SH-SY5Y (cell line): ENCODE results near the gene PIGC.

Experiments
- GATA2 ChIP-seq: IDR thresholded peaks from 2 replicates; pipeline ENCODE4 v1.6.1; 2011; ENCODE audit warnings: mild to moderate bottlenecking, low read depth, low read length
- GATA3 ChIP-seq: IDR thresholded peaks from 2 replicates; pipeline ENCODE4 v1.6.1; 2011; ENCODE audit warnings: low read depth, mild to moderate bottlenecking, low read length, moderate library complexity

PIGC gene

DNA sequence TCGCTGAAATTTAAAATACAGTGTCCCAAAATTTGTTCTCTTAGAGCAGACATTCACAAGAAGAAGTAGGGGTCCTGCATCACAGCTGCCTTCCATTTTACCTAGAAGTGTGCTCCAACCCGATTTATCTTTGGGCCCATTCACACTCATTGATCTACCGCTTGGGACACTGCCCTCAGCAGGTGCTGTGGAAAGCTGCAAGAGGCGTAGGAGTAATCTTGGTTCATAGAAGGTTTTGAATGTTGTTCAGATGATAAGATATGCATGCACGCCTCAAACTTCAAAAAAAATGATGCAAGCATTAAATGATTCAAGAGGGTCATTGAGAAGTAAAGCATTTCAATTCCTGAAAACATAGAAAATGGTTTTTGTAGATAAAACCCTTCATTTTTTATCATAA lies 42.0 kb downstream of the PIGC start:
- TF ChIP-seq GATA3 (no peak), GATA2 (no peak)

DNA sequence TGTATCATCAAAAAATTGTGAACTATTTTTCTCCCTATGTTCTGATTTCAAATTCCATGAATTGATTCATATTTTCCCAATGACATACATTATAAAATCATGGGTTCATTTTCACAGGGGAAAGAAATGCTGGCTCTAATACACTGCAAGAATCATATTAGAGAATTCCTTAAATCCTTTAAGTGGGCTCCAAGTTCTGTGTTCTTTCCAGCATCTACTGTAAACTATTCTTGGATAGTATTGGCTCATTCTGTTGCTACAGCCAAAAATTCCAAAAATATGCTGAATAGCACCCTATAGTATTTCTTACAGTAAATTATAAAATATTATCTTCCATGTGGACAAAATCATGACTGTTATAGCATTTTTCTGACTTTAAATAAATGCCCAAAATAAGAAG lies 42.4 kb downstream of the PIGC start:
- TF ChIP-seq GATA3 = no peak
- no peak for TF ChIP-seq GATA2

DNA sequence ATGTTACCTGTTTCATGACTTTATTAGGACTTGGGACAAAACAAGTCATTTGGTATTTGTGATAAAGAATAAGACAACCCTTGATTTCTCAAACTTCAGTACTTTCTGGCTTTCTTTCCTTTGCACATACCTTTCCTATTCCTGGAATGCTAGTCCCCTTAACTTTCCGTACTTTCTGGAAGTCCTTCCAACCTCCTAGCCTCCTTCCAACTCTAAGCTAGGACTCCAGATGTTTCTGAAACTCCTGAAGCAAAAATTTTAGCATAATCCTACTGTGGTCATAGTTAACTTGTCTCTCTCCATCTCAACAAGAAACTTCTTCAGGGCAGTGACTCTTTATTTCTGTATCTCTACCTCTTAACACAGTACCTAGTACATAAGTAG lies 43.2 kb downstream of the PIGC start:
- TF ChIP-seq GATA3 = no peak
- TF ChIP-seq GATA2 = no peak

DNA sequence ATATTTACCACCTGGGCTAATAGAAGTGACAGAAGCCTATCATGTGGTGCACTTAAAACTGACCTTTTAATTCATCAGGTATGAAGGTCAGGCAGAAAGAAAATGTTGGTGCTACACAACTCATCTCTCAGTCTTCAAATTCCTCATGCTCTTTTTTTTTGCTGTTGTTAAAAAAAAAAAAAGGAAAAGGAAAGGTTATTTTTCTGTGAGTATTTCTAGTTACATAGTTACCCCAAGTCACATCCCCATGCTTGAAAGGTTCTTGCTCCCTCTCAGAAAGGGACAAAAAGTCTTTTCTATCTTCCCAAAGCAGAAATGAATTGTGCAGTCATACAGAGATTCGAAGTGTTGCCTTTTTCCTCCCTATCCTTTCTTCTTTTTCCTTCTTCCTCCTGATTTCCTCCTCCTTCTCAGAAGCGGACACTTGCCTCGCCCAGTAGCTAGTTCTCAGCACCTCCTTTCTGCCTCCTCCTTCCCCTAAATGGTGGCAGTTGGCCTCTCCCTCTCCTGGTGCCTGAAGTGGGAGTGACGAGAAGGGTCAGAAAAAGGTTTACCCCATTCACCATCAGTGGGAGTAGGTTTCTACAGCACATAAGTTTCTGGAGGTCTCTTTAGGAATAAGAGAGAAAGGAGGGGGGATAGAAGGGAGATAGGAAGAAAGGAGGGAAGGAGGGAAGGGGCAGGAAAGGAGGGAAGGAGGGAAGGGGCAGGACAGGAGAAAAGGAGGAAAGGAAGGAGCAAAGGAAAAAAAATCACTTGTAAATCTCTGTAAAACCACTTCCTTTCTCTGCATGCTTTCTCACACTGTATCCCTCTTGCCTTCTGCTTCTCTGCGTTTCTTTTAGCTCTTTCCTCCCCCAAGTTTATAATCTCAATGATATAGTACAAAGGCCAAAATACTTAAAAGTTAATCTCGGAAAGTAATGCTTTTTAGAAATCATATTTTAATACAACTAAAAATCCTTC lies 43.8 kb downstream of the PIGC start:
- TF ChIP-seq GATA3 (no peak), GATA2 (no peak)

DNA sequence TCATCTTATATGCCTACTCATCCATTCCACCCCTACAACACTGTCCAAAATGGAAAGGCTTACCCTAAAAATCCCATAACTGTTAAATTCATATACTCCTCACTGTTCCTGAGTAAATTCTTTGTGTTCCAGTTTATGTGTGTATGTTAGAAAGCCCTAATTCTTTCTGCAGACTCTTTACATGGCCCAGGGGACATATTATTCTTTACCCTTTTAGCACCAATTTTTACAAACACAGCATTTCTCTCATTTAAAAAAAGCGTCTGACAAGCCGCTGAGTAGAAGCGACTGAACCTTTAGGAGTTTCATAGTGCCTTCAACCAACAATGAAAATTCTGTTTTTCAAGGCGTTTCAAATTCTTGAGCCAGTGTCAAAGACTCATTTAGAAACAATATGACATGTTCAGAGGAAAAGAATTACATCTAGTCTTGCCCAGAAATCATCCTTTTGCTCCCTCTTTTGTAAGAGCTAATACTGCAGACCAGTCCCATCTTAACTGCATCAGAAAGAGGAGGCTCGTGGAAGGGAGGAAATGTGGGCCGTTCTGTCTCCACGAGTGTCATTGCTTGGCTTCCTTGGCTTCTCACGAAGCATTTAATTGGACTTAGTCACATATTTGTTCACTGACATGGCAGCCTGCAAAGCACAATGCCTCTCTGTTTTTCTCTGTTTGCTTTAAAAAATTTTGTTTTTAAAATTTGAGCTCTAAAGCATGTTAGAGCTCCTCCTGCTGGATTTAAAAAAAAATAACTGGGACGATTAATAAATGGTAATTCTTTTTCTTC lies 44.7 kb downstream of the PIGC start:
- TF ChIP-seq GATA3 (no peak), GATA2 (no peak)

DNA sequence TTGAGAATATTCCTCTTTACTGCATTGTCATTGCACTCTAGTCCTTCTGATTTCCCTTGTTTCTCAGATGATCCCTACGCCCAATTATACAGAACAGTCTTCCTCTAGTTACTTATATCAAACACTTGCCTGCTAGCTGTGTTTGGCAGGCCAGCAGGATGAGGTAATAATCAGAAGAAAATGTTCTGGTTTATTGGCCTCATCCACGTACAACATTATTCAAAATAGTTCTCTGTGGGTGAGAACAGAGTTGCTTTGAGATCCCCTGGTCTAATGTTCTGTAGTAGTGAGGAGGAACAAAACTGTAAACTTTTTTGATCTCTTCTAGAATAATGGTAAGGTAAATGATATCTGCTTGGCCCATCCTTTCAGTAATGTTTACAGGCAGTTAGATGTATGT lies 45.7 kb downstream of the PIGC start:
- TF ChIP-seq GATA3 (no peak), GATA2 (no peak)

DNA sequence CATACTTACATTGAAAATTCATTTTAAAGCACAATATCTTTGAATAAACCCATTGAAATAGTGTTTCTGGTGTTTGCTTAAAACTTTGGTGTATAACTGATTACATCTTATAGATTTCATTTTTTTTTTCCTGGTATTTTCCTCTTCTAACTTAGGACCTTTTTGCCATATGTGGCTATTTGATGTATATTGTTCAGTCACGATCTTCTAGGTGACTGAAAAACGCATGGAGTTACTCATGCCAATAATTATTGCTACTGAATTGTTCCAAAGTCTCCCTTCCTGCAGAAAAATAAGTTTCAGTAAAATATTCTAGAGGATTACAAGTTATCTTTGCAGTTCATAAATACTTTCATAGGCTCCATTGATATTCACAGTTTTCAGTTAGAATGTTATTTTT lies 46.2 kb downstream of the PIGC start:
- no peak for TF ChIP-seq GATA3
- TF ChIP-seq GATA2 = no peak

DNA sequence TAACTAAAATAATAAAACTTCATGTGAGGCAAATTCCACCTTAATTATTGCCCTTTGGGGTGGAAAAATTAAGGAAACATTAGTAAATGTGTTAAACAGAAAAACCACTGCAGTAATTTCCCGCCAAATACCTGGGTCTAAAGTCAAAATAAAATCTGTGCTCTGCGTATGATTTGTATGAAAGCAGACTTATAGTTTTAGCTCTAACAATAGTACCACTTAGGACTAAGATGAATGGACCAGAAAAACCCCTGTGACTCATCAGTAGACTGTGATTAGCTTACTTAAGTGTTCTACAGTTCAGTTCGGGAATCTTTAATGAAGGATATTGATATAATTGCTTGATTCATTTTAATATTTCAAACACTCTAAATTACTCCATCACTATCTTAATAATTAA lies 46.6 kb downstream of the PIGC start:
- no peak for TF ChIP-seq GATA3
- TF ChIP-seq GATA2 = no peak

DNA sequence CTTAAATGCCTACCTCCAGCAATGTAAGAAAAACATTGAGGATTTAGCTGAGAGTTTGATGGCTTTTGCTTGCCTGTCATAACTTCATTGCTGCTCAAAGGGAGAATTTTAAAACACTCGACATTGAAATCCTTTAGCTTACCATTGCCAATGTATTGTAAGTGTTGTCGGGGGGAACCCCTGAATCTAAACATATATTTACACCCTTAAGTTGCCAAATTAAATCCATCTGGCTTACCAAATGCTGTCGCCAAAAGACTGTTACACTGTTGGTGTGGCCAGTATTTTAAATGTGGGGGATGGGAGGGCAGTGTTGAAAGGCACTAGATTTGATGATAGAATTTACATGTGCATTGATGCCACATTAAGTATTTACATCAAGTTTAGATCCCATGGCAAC lies 48.3 kb downstream of the PIGC start:
- TF ChIP-seq GATA3 = no peak
- TF ChIP-seq GATA2 = no peak

DNA sequence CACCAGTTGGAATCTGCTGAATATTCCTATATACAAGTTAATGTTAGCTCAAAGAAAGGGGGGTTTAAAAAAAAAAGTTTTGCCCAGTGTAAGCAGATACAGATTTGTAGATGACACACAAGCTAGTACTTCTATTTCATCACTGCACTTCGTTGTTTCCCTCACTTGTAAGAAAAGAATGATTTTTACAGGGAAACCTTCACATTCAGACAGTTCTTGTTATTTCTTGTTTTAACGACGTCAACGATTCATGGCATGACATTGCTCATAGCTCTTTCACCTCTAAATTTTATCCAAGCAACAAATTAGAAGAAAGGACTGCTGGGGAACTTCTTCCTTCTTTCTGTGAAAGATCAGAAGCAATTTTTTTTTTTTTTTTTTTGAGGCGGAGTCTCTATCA lies 49.1 kb downstream of the PIGC start:
- no peak for TF ChIP-seq GATA2
- no peak for TF ChIP-seq GATA3

DNA sequence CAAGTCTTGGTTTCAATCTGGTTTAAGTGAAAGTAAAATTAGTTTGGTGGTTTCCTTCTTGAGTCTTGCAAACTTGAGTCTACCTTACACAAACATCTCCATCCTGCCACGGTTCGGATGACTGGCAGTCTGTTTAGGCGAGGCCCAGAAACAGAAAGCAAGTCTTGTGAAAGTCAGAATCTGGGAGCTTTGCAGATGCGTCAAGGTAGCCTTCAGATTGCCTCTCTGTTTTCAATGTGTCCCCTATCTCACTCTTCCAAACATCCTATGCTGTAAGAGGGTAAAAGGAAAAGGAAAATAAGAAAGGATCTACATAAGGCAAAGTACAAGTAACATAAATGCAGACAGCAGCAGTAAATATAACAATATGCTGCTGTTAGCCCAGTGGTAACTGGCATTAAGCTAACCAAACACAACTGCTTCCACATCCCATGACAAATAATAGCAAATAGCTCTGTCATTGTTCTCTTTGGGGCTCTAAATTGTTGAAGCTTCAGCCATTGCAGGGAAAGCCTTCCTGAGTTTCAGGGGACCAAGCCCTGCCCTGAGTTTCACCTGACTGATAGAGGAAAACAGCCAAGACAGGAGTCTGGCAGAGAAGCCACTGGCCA lies 49.6 kb downstream of the PIGC start:
- TF ChIP-seq GATA3 (no peak), GATA2 (no peak)

DNA sequence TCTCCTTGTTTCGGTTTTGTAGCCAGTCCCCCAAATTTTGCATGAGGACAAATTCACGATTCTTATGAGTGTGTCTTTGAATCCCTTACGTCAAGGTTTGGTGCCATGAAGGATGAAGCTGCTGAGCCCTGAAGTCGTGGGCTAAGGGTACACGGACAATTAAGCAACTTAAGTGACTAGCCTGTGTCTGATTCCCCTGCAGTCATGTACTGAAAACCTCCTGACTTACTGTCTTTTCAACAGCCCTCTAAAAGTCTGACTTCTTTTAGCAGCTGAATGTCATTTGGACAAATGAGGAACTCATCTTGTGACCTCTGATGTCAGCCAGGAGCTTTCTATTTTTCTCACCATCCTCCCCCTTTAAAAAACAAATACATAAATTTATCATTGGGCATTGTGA lies 50.5 kb downstream of the PIGC start:
- no peak for TF ChIP-seq GATA2
- no peak for TF ChIP-seq GATA3

DNA sequence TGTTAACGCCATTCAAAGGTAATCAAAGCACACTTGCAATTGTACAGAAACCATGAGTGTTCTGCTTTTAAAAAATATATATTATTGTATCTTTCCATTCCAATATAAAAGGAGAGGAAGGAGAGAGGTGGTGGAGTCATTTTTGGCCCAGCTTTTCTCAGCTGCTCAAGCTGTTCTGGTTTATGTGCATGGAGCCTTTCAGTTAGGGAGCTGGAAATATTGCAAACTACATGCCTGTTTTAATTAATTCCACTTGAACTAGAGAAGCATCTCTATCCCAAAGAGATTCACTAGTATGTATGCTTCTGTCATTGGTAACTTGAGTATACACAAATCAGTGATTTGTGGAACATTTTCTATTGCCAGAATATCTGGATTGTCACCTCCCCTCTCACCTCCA lies 51.9 kb downstream of the PIGC start:
- TF ChIP-seq GATA3 (no peak), GATA2 (no peak)
